Osteoblast (primary cell): Measurements from ENCODE around the gene ATAD3A. TPM values are rescaled to one million over a fixed set of nuclear protein-coding genes. Genes with fewer than 3 reads are reported as not detected.
"Not testable (repeated sequence)": the region's sequence is repeated elsewhere in the genome, so short reads cannot be mapped to it uniquely, and the experiment has no call there.

Experiments used
- DNase-seq: peaks from one replicate; pipeline ENCODE4 v3.0.0; 2011; ENCODE audit warnings: low spot score, mixed read lengths; ENCODE audit not compliant: insufficient read length; ENCODE audit errors: missing footprints
- H2AFZ ChIP-seq: 2 replicates; pipeline ENCODE4 v1.6.0; 2011; ENCODE audit warnings: mild to moderate bottlenecking, low read length
- H3K27ac ChIP-seq: 2 replicates; pipeline ENCODE4 v1.5.1; 2011; ENCODE audit warnings: mild to moderate bottlenecking, low read depth, low read length, moderate library complexity
- H3K27me3 ChIP-seq: 2 replicates; pipeline ENCODE4 v1.6.0; 2012; ENCODE audit warnings: mild to moderate bottlenecking, control low read depth, inconsistent platforms, low read length, moderate library complexity; ENCODE audit not compliant: insufficient read depth
- H3K36me3 ChIP-seq: 2 replicates; pipeline ENCODE4 v1.5.1; 2011; ENCODE audit warnings: mild to moderate bottlenecking, low read length, control low read depth, moderate library complexity; ENCODE audit not compliant: insufficient read depth
- H3K4me1 ChIP-seq: 2 replicates; pipeline ENCODE4 v1.5.1; 2011; ENCODE audit warnings: mild to moderate bottlenecking, low read length, control low read depth, moderate library complexity; ENCODE audit not compliant: insufficient read depth
- H3K4me2 ChIP-seq: 2 replicates; pipeline ENCODE4 v1.6.0; 2011; ENCODE audit warnings: mild to moderate bottlenecking, low read length; ENCODE audit not compliant: insufficient read depth
- H3K4me3 ChIP-seq: fragments of 200-600 bp; sonication (generic); 3 replicates; pipeline ENCODE4 v1.5.1; 2012; ENCODE audit warnings: mild to moderate bottlenecking, low read length, inconsistent platforms; ENCODE audit not compliant: insufficient read depth
- H3K79me2 ChIP-seq: 2 replicates; pipeline ENCODE4 v1.6.0; 2012; ENCODE audit warnings: mild to moderate bottlenecking, low read length, control low read depth, inconsistent platforms; ENCODE audit not compliant: insufficient read depth
- H3K9me3 ChIP-seq: 2 replicates; pipeline ENCODE4 v1.5.1; 2011; ENCODE audit warnings: low read depth, low read length, control low read depth
- H4K20me1 ChIP-seq: 2 replicates; pipeline ENCODE4 v1.6.0; 2012; ENCODE audit warnings: mild to moderate bottlenecking, low read length, control low read depth; ENCODE audit not compliant: insufficient read depth
- total RNA-seq: library from RNA; depleted of rRNA; stranded (reverse); fragments of >200 nt; gene quantifications from 2 replicates; pipeline ENCODE4 v1.2.3, GENCODE V29; 2012
- TF ChIP-seq, protein P1 (sequence below): IDR thresholded peaks from 2 replicates; pipeline ENCODE4 v1.5.1; 2011; ENCODE audit warnings: mild to moderate bottlenecking, low read depth, low read length, moderate library complexity; ENCODE audit errors: extremely low read depth

The ATAD3A gene
- total RNA-seq, 1 donor, result 19.9 TPM

GRCh38 chr1:1483714-1484113, 28.2 kb upstream of the ATAD3A start:
- Histone ChIP-seq H3K9me3 (no peaks in the 10 kb centered on the region), H4K20me1 (peaks cover 7% of the 10 kb centered on the region), H3K36me3 (peaks cover 38% of the 10 kb centered on the region), H3K27me3 (no peaks in the 10 kb centered on the region), H3K4me3 (no peak overlapping the region), H3K79me2 (peaks cover 14% of the 10 kb centered on the region), H2AFZ (no peak overlapping the region), H3K4me1 (no peaks in the 10 kb centered on the region), H3K4me2 (no peak overlapping the region), H3K27ac (no peak overlapping the region)
- TF ChIP-seq, protein P1, sequence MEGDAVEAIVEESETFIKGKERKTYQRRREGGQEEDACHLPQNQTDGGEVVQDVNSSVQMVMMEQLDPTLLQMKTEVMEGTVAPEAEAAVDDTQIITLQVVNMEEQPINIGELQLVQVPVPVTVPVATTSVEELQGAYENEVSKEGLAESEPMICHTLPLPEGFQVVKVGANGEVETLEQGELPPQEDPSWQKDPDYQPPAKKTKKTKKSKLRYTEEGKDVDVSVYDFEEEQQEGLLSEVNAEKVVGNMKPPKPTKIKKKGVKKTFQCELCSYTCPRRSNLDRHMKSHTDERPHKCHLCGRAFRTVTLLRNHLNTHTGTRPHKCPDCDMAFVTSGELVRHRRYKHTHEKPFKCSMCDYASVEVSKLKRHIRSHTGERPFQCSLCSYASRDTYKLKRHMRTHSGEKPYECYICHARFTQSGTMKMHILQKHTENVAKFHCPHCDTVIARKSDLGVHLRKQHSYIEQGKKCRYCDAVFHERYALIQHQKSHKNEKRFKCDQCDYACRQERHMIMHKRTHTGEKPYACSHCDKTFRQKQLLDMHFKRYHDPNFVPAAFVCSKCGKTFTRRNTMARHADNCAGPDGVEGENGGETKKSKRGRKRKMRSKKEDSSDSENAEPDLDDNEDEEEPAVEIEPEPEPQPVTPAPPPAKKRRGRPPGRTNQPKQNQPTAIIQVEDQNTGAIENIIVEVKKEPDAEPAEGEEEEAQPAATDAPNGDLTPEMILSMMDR, result no peak
- DNase-seq, result peak; percentile 80

DNA sequence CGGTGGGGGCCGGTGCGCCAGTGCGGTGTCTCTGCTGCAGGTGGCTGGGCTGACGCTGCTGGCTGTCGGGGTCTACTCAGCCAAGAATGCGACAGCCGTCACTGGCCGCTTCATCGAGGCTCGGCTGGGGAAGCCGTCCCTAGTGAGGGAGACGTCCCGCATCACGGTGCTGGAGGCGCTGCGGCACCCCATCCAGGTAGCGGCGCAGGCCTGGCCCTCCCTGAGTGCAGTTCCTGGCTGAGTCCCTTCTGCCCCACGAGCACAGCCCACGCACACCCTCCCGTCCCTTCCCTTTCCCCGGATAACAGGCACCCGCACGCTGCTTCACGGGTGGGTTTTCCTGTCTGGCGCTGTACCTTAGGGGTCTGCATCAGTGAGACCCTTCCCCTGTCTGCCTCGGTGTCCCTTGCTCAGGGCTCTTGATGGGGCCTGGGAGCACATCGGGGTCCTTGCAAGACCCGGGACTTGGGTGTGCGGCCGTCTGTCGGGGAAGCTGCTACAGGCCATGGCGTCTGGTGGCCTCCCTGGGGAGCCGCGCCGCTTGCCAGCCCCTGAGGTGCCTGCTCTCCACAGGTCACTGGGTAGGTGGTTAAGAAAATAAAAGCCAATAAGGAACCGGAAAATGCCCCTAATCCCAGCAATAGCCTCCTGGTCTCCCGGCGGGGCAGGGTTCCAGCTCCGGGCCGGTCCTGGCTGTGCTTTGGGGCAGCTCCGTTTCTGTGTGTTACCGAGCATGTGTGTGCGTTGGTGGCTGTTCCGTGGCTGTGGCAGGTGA, 26.8 kb upstream of the ATAD3A start:
- not testable (repeated sequence) for H3K4me2 ChIP-seq, H3K4me1 ChIP-seq, H3K79me2 ChIP-seq, H3K27me3 ChIP-seq, H2AFZ ChIP-seq, DNase-seq, H4K20me1 ChIP-seq, H3K27ac ChIP-seq, H3K4me3 ChIP-seq, H3K9me3 ChIP-seq
- H3K36me3 ChIP-seq, result peaks cover 42% of the 10 kb centered on the region

GRCh38 chr1:1485755-1486317, 26.1 kb upstream of the ATAD3A start:
- peaks cover 45% of the 10 kb centered on the region for H3K36me3 ChIP-seq
- H3K4me2 ChIP-seq, H3K27me3 ChIP-seq, H3K4me1 ChIP-seq, DNase-seq, H3K9me3 ChIP-seq, H3K79me2 ChIP-seq, H2AFZ ChIP-seq, H4K20me1 ChIP-seq, H3K4me3 ChIP-seq, H3K27ac ChIP-seq: not testable (repeated sequence)

GRCh38 chr1:1487701-1488100, 24.3 kb upstream of the ATAD3A start:
- Histone ChIP-seq H3K27ac (no peak overlapping the region), H3K79me2 (peaks cover 5% of the 10 kb centered on the region), H4K20me1 (no peaks in the 10 kb centered on the region), H3K4me3 (no peak overlapping the region), H2AFZ (no peak overlapping the region), H3K4me2 (no peak overlapping the region), H3K36me3 (peaks cover 56% of the 10 kb centered on the region), H3K4me1 (no peaks in the 10 kb centered on the region), H3K9me3 (no peaks in the 10 kb centered on the region), H3K27me3 (no peaks in the 10 kb centered on the region)
- no peak for DNase-seq
- TF ChIP-seq, protein P1, result no peak

- peaks cover 2% of the 10 kb centered on the region for H3K9me3 ChIP-seq
- TF ChIP-seq, protein P1, result no peak
- H3K36me3 ChIP-seq, result peaks cover 54% of the 10 kb centered on the region
- no peak overlapping the region for H3K4me3 ChIP-seq
- no peaks in the 10 kb centered on the region for H4K20me1 ChIP-seq
- H3K4me2 ChIP-seq, result no peak overlapping the region
- H3K4me1 ChIP-seq, result no peaks in the 10 kb centered on the region
- H3K27me3 ChIP-seq, result no peaks in the 10 kb centered on the region
- DNase-seq, result peak; percentile 36
- no peak overlapping the region for H3K27ac ChIP-seq
- H3K79me2 ChIP-seq, result peaks cover 3% of the 10 kb centered on the region
- H2AFZ ChIP-seq, result no peak overlapping the region
Observed at GRCh38 chr1:1489231-1489630, 22.7 kb upstream of the ATAD3A start.
